ENCODE measurements around the gene MS4A1.

The MS4A1 gene
- long read RNA-seq = 0 reads

GRCh38 chr11:60455531-60456042, at the start of gene MS4A1:
MS4A1 (plus strand) TSS chr11:60455847; CDS start chr11:60462375, 6,528 bp downstream.
- Histone ChIP-seq H3K27ac (replicated peaks) (no peak within 1 kb of the TSS), H3K4me3 (replicated peaks; ENCODE audit: insufficient read depth, low read length) (no peak within 1 kb of the TSS), H3K27me3 (ENCODE audit: insufficient read depth, poor library complexity, severe bottlenecking) (no peaks in the 10 kb centered on the region)
- no peak for DNase-seq (ENCODE audit: low read depth in 1 of 2, low spot score in 1 of 2)
- TF ChIP-seq, protein P1, sequence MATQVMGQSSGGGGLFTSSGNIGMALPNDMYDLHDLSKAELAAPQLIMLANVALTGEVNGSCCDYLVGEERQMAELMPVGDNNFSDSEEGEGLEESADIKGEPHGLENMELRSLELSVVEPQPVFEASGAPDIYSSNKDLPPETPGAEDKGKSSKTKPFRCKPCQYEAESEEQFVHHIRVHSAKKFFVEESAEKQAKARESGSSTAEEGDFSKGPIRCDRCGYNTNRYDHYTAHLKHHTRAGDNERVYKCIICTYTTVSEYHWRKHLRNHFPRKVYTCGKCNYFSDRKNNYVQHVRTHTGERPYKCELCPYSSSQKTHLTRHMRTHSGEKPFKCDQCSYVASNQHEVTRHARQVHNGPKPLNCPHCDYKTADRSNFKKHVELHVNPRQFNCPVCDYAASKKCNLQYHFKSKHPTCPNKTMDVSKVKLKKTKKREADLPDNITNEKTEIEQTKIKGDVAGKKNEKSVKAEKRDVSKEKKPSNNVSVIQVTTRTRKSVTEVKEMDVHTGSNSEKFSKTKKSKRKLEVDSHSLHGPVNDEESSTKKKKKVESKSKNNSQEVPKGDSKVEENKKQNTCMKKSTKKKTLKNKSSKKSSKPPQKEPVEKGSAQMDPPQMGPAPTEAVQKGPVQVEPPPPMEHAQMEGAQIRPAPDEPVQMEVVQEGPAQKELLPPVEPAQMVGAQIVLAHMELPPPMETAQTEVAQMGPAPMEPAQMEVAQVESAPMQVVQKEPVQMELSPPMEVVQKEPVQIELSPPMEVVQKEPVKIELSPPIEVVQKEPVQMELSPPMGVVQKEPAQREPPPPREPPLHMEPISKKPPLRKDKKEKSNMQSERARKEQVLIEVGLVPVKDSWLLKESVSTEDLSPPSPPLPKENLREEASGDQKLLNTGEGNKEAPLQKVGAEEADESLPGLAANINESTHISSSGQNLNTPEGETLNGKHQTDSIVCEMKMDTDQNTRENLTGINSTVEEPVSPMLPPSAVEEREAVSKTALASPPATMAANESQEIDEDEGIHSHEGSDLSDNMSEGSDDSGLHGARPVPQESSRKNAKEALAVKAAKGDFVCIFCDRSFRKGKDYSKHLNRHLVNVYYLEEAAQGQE (IDR thresholded peaks at IDR 0.05; ENCODE audit: insufficient replicate concordance, low read depth) = no peak
- TF ChIP-seq GABPA (IDR thresholded peaks at IDR 0.05; ENCODE audit: low read depth) (no peak), SPI1 (IDR thresholded peaks at IDR 0.05; ENCODE audit: borderline replicate concordance, low read depth) (no peak), POLR2AphosphoS5 (IDR thresholded peaks at IDR 0.05; ENCODE audit: low read depth) (no peak), CTCF (IDR thresholded peaks at IDR 0.05; ENCODE audit: insufficient read depth, low read length) (no peak)

DNA sequence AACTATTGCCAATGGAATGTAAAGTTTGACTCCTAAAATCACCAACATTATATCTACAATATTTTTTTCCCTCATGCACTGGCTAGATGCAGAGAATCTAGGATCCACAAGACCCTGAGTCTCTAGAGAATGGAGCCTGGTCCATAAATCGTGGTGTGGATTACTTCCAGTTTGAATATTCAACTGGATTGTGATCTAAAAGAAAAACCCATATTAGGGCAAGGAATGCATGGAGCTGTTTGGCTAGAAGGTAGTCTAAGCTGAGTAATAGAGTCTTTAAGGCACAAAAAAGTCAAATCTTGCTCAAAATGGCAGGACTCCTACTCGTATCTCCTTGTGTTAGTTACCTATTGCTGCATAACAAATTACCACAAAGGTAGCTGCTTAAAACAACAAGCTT, 35.6 kb upstream of the MS4A1 start:
- DNase-seq (ENCODE audit: low read depth in 1 of 2, low spot score in 1 of 2) = no peak
- TF ChIP-seq, protein P1 (IDR thresholded peaks at IDR 0.05; ENCODE audit: insufficient replicate concordance, low read depth) = no peak
- TF ChIP-seq GABPA (IDR thresholded peaks at IDR 0.05; ENCODE audit: low read depth) = no peak
- no peak for TF ChIP-seq CTCF (IDR thresholded peaks at IDR 0.05; ENCODE audit: insufficient read depth, low read length)
- TF ChIP-seq SPI1 (IDR thresholded peaks at IDR 0.05; ENCODE audit: borderline replicate concordance, low read depth) = no peak
- no peak for TF ChIP-seq POLR2AphosphoS5 (IDR thresholded peaks at IDR 0.05; ENCODE audit: low read depth)

DNA sequence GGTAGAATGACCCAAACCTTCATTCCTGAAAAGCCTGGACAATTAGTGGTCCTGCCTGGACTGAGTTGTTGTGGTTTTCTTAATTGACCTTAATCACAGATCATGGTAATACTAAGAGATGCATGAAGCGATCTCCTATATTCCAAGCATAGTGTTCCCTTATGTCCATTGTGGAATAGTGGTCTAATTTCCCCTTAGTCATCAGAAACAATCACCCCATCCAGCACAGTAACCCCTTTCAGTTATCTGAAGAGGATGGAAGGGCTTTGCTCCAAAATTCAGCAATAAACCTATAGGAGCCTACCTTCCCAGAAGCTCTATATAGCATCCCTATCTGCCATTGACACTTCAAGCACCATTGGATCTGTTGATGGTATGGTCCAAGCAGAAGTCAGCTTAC, 33.0 kb upstream of the MS4A1 start:
- Histone ChIP-seq H3K27me3 (ENCODE audit: insufficient read depth, poor library complexity, severe bottlenecking) (no peaks in the 10 kb centered on the region), H3K27ac (replicated peaks) (no peak overlapping the region), H3K4me3 (replicated peaks; ENCODE audit: insufficient read depth, low read length) (no peak overlapping the region)
- TF ChIP-seq SPI1 (IDR thresholded peaks at IDR 0.05; ENCODE audit: borderline replicate concordance, low read depth) (no peak), GABPA (IDR thresholded peaks at IDR 0.05; ENCODE audit: low read depth) (no peak), POLR2AphosphoS5 (IDR thresholded peaks at IDR 0.05; ENCODE audit: low read depth) (no peak), CTCF (IDR thresholded peaks at IDR 0.05; ENCODE audit: insufficient read depth, low read length) (no peak)
- TF ChIP-seq, protein P1 (IDR thresholded peaks at IDR 0.05; ENCODE audit: insufficient replicate concordance, low read depth) = no peak
- no peak for DNase-seq (ENCODE audit: low read depth in 1 of 2, low spot score in 1 of 2)

More for the DNA sequence above, 35.6 kb upstream of the MS4A1 start:
- H3K27me3 ChIP-seq (ENCODE audit: insufficient read depth, poor library complexity, severe bottlenecking) = no peaks in the 10 kb centered on the region
- H3K27ac ChIP-seq (replicated peaks) = no peak overlapping the region
- H3K4me3 ChIP-seq (replicated peaks; ENCODE audit: insufficient read depth, low read length) = no peak overlapping the region

Measured in HL-60 (cell line).